SK-N-MC (cell line): ENCODE measurements around the gene MYL6.

Experiments
- EZH2 ChIP-seq: fragments of 200-600 bp; sonication (generic); IDR thresholded peaks from one replicate; pipeline ENCODE4 v1.6.1; 2017; ENCODE audit warnings: antibody characterized with exemption
- POLR2AphosphoS5 ChIP-seq: IDR thresholded peaks from 2 replicates; pipeline ENCODE4 v1.6.1; 2012; ENCODE audit warnings: mild to moderate bottlenecking, low read depth, low read length, borderline replicate concordance

GRCh38 chr12:56186957-56187356, 28.8 kb downstream of the MYL6 start:
- TF ChIP-seq EZH2 (no peak), POLR2AphosphoS5 (no peak)
